Peyer's patch (tissue), 4 donors: ENCODE measurements around the gene CPNE2. TPM values are rescaled to one million over a fixed set of nuclear protein-coding genes. Genes with fewer than 3 reads are reported as not detected.
"Not testable (repeated sequence)": the region's sequence is repeated elsewhere in the genome, so short reads cannot be mapped to it uniquely, and the experiment has no call there.

Experiments
- DNase-seq, 3 donors: peaks; one replicate each; pipeline ENCODE4 v3.0.0-alpha.2; 2017 to 2019
- H3K27ac ChIP-seq, 4 donors: fragments of 200-600 bp; sonication (generic); one replicate each; pipeline ENCODE4 v1.5.1; 2016 to 2019
- H3K27me3 ChIP-seq, 2 donors: fragments of 200-600 bp; sonication (generic); one replicate each; pipeline ENCODE4 v1.5.1; 2019
- H3K36me3 ChIP-seq, 3 donors: fragments of 200-600 bp; sonication (generic); one replicate each; pipeline ENCODE4 v1.5.1; 2016 to 2019
- H3K4me1 ChIP-seq, 4 donors: fragments of 200-600 bp; sonication (generic); one replicate each; pipeline ENCODE4 v1.5.1; 2016 to 2019
- H3K4me3 ChIP-seq, 4 donors: fragments of 200-600 bp; sonication (generic); 1 replicate in 3 of 4; 2 replicates in 1 of 4; pipeline ENCODE4 v1.5.1; 2016 to 2019; ENCODE audit warnings: mild to moderate bottlenecking in 1 of 4
- H3K9me3 ChIP-seq, 4 donors: fragments of 200-600 bp; sonication (generic); one replicate each; pipeline ENCODE4 v1.5.1; 2016 to 2019; ENCODE audit warnings: mild to moderate bottlenecking in 1 of 4
- CTCF ChIP-seq, 6 experiments: fragments of 450-650 bp in 4 of 6; fragments of 200-600 bp in 2 of 6; sonication (generic) in 1 of 6; IDR thresholded peaks; one replicate each; pipeline ENCODE4 v1.5.1; 2017 to 2019; ENCODE audit warnings: antibody characterized with exemption in 6 of 6, mild to moderate bottlenecking in 3 of 6, moderate library complexity in 1 of 6
- POLR2A ChIP-seq, 2 donors: fragments of 450-650 bp; IDR thresholded peaks; one replicate each; pipeline ENCODE4 v1.5.1; 2017; ENCODE audit warnings: antibody characterized with exemption in 2 of 2, mild to moderate bottlenecking in 2 of 2, moderate library complexity in 2 of 2
- total RNA-seq, 4 donors: library from RNA; depleted of rRNA; stranded (reverse); fragments of >200 nt; gene quantifications; one replicate each; pipeline ENCODE4 v1.1.0, GENCODE V29; 2016

The CPNE2 gene
- total RNA-seq, 4 donors from 2014 or later = 26.4 to 73.9 (median 64.8) TPM

GRCh38 chr16:57105184-57105583 is 12.8 kb downstream of the CPNE2 start:
- DNase-seq = no peak
- Histone ChIP-seq H3K27ac (no peak overlapping the region), H3K9me3 (no peaks in the 10 kb centered on the region), H3K4me3 (no peak overlapping the region), H3K36me3 (no peaks in the 10 kb centered on the region), H3K4me1 (peaks cover 0 to 4% (median 0%) of the 10 kb centered on the region in 4 donors), H3K27me3 (no peaks in the 10 kb centered on the region)
- TF ChIP-seq POLR2A (IDR thresholded peaks at IDR 0.05) (no peak), CTCF (IDR thresholded peaks at IDR 0.05) (no peak)

- H3K27ac ChIP-seq = no peak overlapping the region
- H3K4me3 ChIP-seq = no peak overlapping the region
- H3K9me3 ChIP-seq = no peaks in the 10 kb centered on the region
- H3K36me3 ChIP-seq = no peaks in the 10 kb centered on the region
- peaks cover 0 to 4% (median 0%) of the 10 kb centered on the region in 4 donors for H3K4me1 ChIP-seq
- TF ChIP-seq POLR2A (IDR thresholded peaks at IDR 0.05) = no peak
- TF ChIP-seq CTCF (IDR thresholded peaks at IDR 0.05) = no peak
- no peaks in the 10 kb centered on the region for H3K27me3 ChIP-seq
- no peak for DNase-seq
Measured at GRCh38 chr16:57106767-57107166, 14.4 kb downstream of the CPNE2 start.

GRCh38 chr16:57107321-57107922 is 15.0 kb downstream of the CPNE2 start:
- Histone ChIP-seq H3K27ac (no peak overlapping the region), H3K27me3 (no peaks in the 10 kb centered on the region), H3K4me3 (no peak overlapping the region), H3K36me3 (no peaks in the 10 kb centered on the region), H3K9me3 (no peaks in the 10 kb centered on the region), H3K4me1 (peaks cover 0 to 4% (median 0%) of the 10 kb centered on the region in 4 donors)
- TF ChIP-seq POLR2A (IDR thresholded peaks at IDR 0.05) (no peak), CTCF (IDR thresholded peaks at IDR 0.05) (no peak)
- no peak for DNase-seq

- peaks cover 0 to 4% (median 0%) of the 10 kb centered on the region in 3 donors for H3K36me3 ChIP-seq
- TF ChIP-seq CTCF (IDR thresholded peaks at IDR 0.05) (no peak), POLR2A (IDR thresholded peaks at IDR 0.05) (no peak)
- no peak for DNase-seq
- H3K27me3 ChIP-seq = no peaks in the 10 kb centered on the region
- H3K4me3 ChIP-seq = no peak overlapping the region
- peaks cover 0 to 4% (median 0%) of the 10 kb centered on the region in 4 donors for H3K4me1 ChIP-seq
- no peaks in the 10 kb centered on the region for H3K9me3 ChIP-seq
- H3K27ac ChIP-seq = no peak overlapping the region
Measured at GRCh38 chr16:57108432-57108831, 16.0 kb downstream of the CPNE2 start.

- not testable (repeated sequence) for H3K36me3 ChIP-seq, H3K9me3 ChIP-seq, H3K27ac ChIP-seq, DNase-seq, H3K4me1 ChIP-seq, H3K27me3 ChIP-seq, H3K4me3 ChIP-seq
- TF ChIP-seq CTCF (IDR thresholded peaks at IDR 0.05) = peak in 1 of 6 experiments; percentile 13
Measured at GRCh38 chr16:57109259-57110105, 17.1 kb downstream of the CPNE2 start.
